HG03103 (cell line): ENCODE data around the gene LGI4.
"Not testable (repeated sequence)": the region's sequence is repeated elsewhere in the genome, so short reads cannot be mapped to it uniquely, and the experiment has no call there.

Experiments used
- ATAC-seq: cut with Tn5 transposase; IDR thresholded peaks from one replicate; pipeline ENCODE4 v1.9.1; 2021; ENCODE audit warnings: low read depth; ENCODE audit not compliant: unreplicated experiment

LGI4 gene

DNA sequence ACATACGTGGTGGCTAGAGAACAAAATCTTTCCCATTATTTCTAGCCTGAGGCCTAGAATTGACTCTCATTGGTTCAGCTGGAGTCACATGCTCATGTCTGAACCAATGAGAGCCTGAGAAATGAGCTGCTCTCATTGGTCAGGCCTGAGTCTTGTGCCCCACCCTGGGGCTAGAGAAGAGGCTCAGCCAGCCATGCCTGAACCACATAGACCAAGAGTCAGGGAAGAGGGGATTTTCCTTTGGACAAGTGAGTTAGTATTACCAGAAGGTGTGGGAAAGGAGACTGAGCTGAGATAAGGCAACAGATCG lies 26.5 kb upstream of the LGI4 start:
- ATAC-seq, result no peak

- ATAC-seq, result no peak
These were observed 26.0 kb upstream of the LGI4 start for GRCh38 chr19:35160629-35161433.

DNA sequence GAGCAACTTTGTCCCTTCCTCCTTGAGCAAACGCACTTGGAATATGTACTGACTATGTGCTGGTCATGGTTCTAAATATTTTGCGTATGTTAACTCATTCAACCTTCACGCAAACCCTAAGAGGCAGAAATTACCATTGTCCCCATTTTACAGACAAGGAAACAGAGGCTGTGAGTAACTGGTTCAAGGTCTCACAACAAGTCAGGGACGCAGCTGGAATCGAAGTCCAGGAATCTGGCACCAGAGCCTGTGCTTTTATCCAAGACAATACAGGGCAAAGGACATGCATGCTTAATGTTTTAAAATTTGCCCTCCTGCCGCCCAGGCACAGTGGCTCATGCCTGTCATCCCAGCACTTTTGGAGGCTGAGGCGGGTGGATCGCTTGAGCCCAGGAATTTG lies 24.7 kb upstream of the LGI4 start:
- no peak for ATAC-seq

GRCh38 chr19:35157431-35157830 lies 22.6 kb upstream of the LGI4 start:
- ATAC-seq, result no peak

DNA sequence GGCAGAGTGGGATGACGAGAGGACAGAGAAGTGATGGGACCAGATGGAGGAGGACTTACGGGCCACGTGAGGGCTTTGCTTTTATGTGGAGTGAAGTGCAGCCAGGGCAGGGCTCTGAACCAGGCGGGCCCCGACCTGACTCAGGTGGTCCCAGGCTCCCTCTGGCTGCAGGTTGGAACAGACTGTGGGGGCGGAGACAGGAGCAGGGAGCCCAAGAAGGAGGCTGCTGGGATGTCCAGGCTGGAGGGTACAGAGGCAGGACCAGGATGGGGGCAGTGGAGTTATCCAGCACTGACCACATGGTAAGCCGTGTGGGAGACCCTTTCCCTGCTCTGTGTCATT lies 21.8 kb upstream of the LGI4 start:
- no peak for ATAC-seq

- ATAC-seq, result no peak
These were observed 21.3 kb upstream of the LGI4 start for GRCh38 chr19:35155981-35156672.

GRCh38 chr19:35155441-35155840 lies 20.6 kb upstream of the LGI4 start:
- ATAC-seq, result no peak

GRCh38 chr19:35154525-35155406 lies 19.9 kb upstream of the LGI4 start, which contains the start of gene FXYD5:
FXYD5 (plus strand) TSS chr19:35154735; CDS start chr19:35155551, 816 bp downstream.
- no peak for ATAC-seq

- no peak for ATAC-seq
These were observed 19.1 kb upstream of the LGI4 start for GRCh38 chr19:35153701-35154524.

DNA sequence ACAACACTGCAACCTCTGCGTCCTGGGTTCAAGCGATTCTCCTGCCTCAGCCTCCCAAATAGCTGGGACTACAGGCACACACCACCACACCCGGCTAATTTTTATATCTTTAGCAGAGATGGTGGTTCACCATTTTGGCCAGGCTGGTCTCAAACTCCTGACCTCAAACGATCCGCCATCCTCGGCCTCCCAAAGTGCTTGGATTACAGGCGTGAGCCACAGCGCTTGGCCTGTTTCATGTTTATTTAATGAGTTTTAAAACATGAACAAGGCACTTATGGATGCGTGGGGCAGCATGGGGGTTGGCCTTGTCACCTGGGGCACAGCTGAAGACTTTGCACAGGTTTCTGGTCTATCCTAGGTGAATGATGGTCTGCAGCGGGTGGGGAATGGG lies 18.3 kb upstream of the LGI4 start:
- ATAC-seq, result not testable (repeated sequence)

DNA sequence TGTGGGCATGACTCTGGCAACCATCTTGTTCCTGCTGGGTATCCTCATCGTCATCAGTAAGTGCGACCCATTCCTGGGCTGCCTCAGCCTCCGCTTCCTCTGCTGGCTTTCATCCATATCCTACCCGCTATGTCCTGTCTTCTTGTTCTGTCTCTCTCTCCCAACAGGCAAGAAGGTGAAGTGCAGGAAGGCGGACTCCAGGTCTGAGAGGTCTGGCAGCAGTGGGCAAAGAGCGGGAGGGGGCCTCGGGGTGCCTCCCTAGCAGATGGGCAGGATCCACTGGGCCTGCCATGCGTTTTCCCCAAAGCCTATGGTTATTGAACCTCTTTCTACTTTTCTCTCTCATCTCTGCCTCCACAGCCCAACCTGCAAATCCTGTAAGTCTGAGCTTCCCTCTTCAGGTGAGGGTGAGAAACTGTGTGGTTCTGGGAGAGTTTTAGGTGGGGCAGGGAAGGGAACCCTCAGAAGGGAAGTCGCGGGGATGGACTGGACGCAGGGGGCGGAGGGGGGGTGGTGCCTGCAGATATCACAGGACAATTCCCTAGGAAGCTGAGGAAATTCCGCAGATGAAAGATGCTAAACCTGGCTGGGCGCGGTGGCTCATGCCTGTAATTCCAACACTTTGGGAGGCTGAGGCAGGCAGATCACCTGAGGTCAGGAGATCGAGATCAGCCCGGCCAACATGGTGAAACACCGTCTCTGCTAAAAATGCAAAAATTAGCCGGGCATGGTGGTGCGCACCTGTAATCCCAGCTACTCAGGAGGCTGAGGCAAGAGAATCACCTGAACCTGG lies 16.6 kb upstream of the LGI4 start:
- no peak for ATAC-seq

GRCh38 chr19:35150445-35150844 lies 15.6 kb upstream of the LGI4 start:
- ATAC-seq, result no peak

- ATAC-seq, result no peak
These were observed 14.6 kb upstream of the LGI4 start for GRCh38 chr19:35149463-35149862.

DNA sequence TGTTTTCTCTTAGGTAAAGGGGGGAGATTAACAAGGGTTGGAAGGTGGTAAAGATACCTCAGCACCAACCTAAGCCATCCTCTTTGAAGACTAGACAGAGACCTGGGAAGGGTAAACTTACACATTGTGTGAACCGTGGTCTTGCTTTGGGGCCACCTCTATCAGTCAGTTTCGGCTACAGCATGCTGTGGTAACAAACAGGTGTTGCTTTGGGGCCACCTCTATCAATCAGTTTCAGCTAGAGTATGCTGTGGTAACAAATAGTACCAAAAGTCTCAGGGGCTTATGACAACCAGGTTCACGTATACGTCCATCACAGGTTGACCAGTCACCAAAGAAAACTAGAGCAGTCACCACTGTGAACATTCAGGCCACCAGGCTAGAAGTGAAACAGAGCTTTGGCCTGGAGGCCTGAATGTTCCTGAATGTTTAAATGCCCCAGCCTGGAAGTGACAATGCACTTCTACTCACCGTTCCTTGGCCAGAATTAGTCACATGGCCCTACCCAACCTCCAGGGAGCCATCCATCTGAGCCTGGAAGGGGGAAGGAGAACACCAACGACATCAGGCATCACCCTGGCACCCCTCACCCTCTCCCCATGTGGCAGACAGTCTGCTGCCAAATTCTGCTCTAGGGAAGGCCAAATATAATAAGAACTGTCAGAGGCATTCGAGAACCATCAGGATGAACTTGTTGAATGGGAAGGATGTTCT lies 12.0 kb upstream of the LGI4 start:
- no peak for ATAC-seq

DNA sequence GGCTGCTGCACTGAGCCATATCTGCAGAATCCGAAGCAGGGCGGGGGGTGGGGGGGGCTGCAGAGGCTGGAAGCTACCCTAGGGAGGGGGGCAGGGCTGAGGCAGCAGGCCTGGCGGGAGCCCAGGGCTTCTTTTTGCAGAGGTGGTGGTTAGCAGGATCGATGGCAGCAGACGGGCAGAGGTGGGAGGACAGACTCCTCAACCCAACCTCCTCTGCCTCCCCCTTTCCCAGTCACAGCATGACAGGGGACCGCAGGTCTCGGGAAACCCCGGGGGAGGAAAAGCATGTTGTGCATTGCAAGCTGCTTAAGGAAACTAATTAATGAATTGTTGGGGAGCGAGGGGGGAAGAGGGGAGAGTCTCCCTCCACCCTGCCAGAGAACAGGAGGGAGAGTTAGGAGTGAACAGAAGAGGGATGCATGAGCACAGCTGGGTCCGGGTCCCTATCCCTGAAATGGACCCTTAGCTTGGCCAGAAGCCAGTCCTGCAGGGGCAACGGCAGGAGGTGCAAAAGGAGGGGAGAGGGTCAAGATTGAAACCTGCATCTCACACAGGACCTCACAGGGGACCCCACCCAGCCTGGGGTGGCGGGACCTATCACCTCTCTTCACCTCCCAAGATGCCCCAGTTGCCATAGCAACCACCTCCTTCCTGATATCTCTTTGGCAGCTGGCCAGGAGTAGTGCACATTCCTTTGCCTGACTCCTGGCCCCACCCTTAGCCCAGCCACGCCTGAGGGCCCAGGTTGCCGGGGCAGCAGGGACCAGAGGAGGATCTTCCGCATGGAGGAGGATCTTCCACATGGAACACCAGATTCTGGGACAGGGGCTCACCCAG lies 10.0 kb upstream of the LGI4 start:
- ATAC-seq, result no peak

DNA sequence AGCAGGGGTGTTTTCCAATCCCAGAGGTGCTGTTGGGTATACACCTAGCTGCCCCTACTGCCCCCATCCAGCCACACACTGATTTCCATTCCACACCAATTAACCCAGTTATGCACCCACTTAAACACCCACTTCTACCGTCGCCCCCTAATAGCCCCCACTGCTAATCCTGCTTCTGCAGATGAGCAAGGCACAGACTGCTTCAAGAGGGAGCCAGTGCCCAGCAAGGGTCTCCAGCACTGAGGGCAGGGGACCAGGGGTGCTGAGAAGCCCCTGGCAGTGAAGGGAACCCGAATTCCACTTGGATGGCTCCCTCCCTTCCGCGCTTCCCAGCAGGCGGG lies 9.4 kb upstream of the LGI4 start:
- ATAC-seq, result no peak

GRCh38 chr19:35143818-35144217 lies 9.0 kb upstream of the LGI4 start:
- no peak for ATAC-seq

- no peak for ATAC-seq
These were observed 8.4 kb upstream of the LGI4 start, which contains the start of gene FXYD7 for GRCh38 chr19:35143231-35143715. FXYD7 (plus strand) TSS chr19:35143255; CDS start chr19:35143334, 79 bp downstream.
